ENCODE data around the gene MGMT. TPM values are rescaled to one million over a fixed set of nuclear protein-coding genes. Genes with fewer than 3 reads are reported as not detected.
A peak's percentile ranks its signal among the peaks of the same experiment; 100 is the strongest.

The MGMT gene
- total and polyA plus RNA-seq, 2 of the 4 experiments (the other 2 are of a cell fraction): 11.5 to 17.8 TPM

- no TSS peak for BruUV-seq (replicated peaks)
Observed at GRCh38 chr10:129459762-129460539, 7.1 kb upstream of the MGMT start.

More at GRCh38 chr10:129459762-129460539, 7.1 kb upstream of the MGMT start:
- Histone ChIP-seq H3K14ac (replicated peaks; ENCODE audit: low read depth, low read length) (no peak overlapping the region), H3K27me3 (ENCODE audit: control insufficient read depth, insufficient read depth, low read length) (peaks cover 7% of the 10 kb centered on the region), H3K9ac (ENCODE audit: low read depth, low read length) (no peak overlapping the region), H2BK120ac (ENCODE audit: low read depth, low read length) (no peak overlapping the region), H4K8ac (ENCODE audit: low read depth in 2 of 2, low read length in 2 of 2) (no peak overlapping the region), H3K4me3 (ENCODE audit: insufficient read depth, low read depth, low read length) (no peak overlapping the region), H2AK9ac (replicated peaks; ENCODE audit: low read depth, low read length, poor library complexity) (no peak overlapping the region), H3K36me3 (ENCODE audit: control insufficient read depth, insufficient read depth, low read length) (no peaks in the 10 kb centered on the region), H2BK20ac (ENCODE audit: low read depth, low read length) (no peak overlapping the region), H3K9me3 (ENCODE audit: control insufficient read depth, insufficient read depth, low read length) (no peaks in the 10 kb centered on the region), H2AFZ (replicated peaks; ENCODE audit: low read length, poor library complexity) (no peak overlapping the region), H3K27ac (ENCODE audit: insufficient read depth, low read length) (no peak overlapping the region), H3K56ac (ENCODE audit: extremely low read depth, insufficient read depth, low read length) (no peak overlapping the region), H4K91ac (ENCODE audit: insufficient read depth, low read depth, low read length) (no peak overlapping the region), H3K18ac (ENCODE audit: low read depth, low read length) (no peak overlapping the region), H2AK5ac (ENCODE audit: low read depth, low read length) (no peak overlapping the region), H4K5ac (ENCODE audit: low read depth, low read length) (no peak overlapping the region), H3K4me1 (ENCODE audit: control insufficient read depth, insufficient read depth, low read length) (no peaks in the 10 kb centered on the region), H3K79me1 (ENCODE audit: low read depth in 1 of 2, low read length in 2 of 2) (no peaks in the 10 kb centered on the region), H3K4me2 (ENCODE audit: low read depth, low read length) (no peak overlapping the region), H4K20me1 (ENCODE audit: insufficient read depth, low read length) (no peaks in the 10 kb centered on the region), H3K4ac (ENCODE audit: low read depth, low read length) (no peak overlapping the region), H3K23ac (ENCODE audit: low read depth, low read length) (no peak overlapping the region), H3K9me1 (ENCODE audit: insufficient read depth, low read length) (no peaks in the 10 kb centered on the region), H2BK5ac (ENCODE audit: low read depth, low read length, poor library complexity, severe bottlenecking) (no peak overlapping the region), H2BK15ac (ENCODE audit: low read depth, low read length) (no peak overlapping the region)
- TF ChIP-seq MAFK (IDR thresholded peaks at IDR 0.05; ENCODE audit: low read depth, low read length): no peak
- no peak for TF ChIP-seq MXI1 (IDR thresholded peaks at IDR 0.05; ENCODE audit: borderline replicate concordance, low read depth, low read length)
- TF ChIP-seq CEBPB (IDR thresholded peaks at IDR 0.05; ENCODE audit: low read depth, low read length): 0 out of 2 replicates have a peak, but pooled peaks have one; percentile 8
- intact Hi-C loops (cut with micrococcal nuclease) (no loop called here), dilution Hi-C loops (cut with HindIII; ENCODE audit: low sequenced_read_pairs, unreplicated experiment) (no loop called here), in situ Hi-C loops (cut with MboI; ENCODE audit: low sequenced_read_pairs) (no loop called here)
- POLR2A ChIA-PET (ENCODE audit: unreplicated experiment): no interaction called here
- WGBS, 2 experiments (ENCODE audit: extremely low coverage in 2 of 2, insufficient read length in 1 of 2): no CpG with 5 or more reads among the region's 10 CpGs
- ATAC-seq (ENCODE audit: low read depth): no peak
- DNase-seq: no peak
- CTCF ChIA-PET: no interaction called here

Data from IMR-90 (cell line).